Stimulated activated naive CD4-positive, alpha-beta T cell (primary cell): ENCODE results near the gene ZFR2.

Experiments
- DNase-seq, 6 experiments: peaks; one replicate each; lab custom pipeline; 2025; lab: John Stamatoyannopoulos, UW

ZFR2 gene

DNA sequence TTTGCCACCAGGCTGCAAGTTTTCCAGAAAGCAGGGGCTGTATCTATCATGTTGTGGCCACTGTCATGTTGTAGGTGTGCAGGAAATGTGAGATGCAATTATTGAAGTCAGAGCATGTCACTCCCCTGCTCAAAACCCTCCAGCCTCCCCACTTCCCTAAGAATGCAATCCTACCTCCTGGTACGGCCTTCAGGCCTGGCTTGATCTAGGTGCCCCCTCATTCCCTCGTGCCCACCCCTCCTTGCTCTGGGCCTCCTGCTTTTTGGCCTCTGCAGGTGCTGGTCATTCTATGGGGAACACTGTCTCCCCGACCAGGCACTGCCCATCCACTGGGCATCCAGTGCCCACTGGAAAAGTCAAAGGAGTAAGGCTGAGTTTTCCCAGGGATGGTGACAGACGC, 54.2 kb downstream of the ZFR2 start:
- DNase-seq = no peak

- no peak for DNase-seq
Observed at GRCh38 chr19:3813473-3814392, 55.1 kb downstream of the ZFR2 start.

DNA sequence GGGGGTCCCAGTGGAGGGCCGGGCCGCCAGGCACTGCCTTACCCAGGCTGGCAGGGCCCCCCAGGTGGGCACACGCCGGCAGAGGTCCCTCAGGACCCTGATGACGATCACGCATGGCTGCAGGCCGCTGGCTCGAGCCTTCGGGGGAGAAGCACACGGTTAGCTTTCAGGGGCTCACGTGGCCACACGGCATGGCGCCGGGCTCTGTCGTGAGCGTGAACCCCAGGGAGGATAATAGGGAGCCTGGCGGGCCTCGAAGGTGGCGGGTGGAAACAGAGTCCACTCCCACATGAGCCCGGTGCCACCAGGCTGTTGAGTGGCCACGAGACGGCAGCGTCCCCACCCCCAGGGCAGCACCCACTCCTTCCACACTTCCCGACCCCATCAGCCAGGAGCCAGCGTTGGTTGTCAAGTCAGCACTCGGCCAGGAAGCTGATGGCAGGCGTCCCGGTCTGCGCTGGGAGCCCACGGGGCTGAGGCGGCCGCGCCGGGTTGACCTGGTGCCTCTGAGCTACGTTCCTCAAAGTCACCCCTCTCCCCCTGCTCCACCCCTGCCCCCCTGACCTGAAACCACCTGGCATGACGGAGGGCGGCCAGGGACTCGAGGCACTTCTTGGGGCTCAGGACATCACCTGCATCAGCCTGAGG, 58.0 kb downstream of the ZFR2 start:
- DNase-seq = no peak

GRCh38 chr19:3809881-3810707, 58.7 kb downstream of the ZFR2 start:
- no peak for DNase-seq

DNA sequence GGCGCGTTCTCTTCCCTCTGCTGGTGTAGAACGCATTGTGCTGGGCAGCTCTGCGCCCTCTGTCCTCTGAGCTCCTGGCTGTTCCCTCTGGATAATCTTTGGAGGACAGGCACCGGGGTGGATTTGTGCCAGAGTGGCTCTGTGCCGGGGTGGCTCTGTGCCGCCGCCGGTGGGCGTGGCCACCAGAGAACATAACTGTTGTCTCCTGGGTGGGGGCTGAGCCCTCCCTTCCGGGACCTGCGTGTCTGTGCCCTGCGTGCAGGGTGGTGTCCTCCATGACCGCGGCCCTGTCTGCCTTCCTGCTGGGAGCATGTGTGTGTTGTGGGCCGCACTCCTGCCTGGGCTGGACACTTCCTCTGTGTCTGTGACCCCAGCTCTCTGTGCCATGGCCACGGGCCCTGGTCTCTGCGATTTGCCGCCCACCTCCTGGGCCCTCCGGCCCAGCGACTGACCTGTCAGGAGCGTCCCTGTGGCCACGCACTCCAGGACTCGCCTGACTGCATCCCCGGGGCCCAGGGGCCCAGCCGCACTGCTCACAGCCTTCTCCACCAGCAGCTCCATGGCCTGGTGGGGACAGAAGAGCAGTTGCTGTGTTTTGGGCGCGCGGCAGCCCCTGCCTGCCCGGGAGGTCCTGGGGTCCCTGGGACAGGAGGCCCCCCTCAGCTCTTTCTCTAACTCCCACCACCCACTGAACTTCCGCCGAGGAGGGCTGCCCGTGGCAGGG, 60.3 kb downstream of the ZFR2 start:
- DNase-seq = no peak

GRCh38 chr19:3807574-3808354, 61.1 kb downstream of the ZFR2 start:
- DNase-seq = no peak

GRCh38 chr19:3807131-3807480, 61.7 kb downstream of the ZFR2 start:
- DNase-seq = no peak

DNA sequence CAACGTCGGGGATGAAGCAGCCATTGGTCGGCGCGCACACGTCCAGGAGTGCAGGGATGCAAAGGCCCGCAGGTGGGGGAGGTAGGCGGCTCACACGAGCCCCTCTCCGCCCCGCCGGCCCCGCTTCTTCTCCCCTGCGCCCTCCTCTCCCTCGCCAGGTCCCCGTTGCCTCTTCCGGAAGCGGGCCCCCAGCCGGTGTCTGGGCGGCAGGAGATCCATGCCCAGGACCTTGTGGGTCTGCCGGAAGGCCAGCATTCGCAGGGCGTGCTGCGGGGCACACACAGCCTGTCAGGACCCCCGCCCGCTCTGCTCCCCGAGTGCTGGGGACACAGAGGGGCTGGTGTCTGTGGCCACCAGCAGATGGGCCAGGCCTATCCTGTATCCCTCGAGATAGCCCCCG, 63.0 kb downstream of the ZFR2 start:
- no peak for DNase-seq

GRCh38 chr19:3804429-3804828, 64.4 kb downstream of the ZFR2 start:
- DNase-seq = no peak

GRCh38 chr19:3803986-3804385, 64.9 kb downstream of the ZFR2 start:
- DNase-seq = no peak

DNA sequence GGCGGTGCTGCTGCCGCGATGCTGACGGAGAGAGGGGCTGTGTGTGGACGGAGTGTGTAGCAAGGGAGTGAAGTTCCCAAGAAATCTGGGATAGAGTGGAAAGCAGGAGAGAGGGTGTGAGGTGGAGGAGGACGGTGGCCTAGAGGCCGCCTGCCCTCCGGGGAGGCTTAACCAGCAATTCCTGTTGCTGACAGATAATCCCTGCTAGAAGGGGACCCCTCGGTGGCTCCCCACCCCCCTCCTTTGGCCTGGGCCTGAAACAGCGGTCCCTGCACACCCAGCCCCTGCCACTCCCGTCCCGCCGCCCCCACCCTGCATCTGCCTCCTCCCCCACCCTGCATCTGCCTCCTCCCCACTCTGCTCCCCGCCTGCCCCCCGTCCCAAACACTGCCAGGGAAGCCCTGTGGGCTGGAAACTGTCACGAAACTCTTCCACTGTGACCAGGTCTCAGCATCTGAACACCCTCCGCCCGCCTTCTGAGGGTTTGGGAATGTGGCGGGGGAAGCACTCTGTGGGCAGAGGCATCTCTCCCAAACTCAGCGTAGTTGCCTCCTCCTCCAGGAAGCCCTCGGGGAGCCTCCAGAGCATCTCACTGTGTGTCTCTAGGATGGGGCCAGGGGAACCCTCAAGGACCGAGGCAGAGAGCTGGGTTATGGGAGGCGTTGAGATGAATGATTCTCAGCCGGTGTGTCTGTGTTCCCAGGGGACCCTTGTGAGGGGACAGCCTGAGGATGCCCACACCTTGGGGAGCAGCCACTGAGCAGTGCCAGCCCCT, 65.5 kb downstream of the ZFR2 start:
- DNase-seq = no peak

DNA sequence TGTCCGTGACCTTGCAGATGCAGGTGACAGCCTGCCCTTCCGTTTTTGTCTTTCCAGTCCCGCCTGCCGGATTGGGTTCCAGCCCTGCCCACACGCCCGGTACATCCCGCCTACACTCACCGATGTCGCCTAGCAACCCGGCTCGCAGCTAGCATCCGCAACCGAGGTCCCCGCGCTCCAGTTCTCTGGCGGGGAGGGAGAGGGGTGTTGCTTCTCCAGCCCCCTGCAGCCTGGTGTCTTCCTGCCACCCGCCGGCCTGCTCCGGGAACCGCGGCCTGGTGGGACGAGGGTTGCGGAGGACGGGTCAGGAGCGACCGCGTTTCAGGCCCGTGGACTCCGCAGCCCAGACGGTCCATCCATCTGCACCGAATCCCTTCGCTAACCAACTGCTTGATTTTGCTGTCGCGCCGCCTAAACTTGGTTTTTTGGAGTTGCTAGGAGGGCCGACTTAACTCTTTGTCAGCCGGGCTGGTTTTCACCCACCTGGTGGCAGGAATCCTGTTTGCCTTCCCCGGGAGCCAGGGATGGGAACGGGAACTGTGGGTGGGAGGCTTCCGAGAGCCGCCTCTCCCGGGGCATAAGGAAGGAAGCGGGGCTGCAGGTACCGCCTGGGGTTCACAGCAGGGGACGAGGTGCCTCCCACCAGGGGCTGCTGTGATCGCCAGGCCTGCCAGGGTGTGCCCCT, 67.3 kb downstream of the ZFR2 start:
- peak; percentile 23 to 62 (median 32) for DNase-seq

DNA sequence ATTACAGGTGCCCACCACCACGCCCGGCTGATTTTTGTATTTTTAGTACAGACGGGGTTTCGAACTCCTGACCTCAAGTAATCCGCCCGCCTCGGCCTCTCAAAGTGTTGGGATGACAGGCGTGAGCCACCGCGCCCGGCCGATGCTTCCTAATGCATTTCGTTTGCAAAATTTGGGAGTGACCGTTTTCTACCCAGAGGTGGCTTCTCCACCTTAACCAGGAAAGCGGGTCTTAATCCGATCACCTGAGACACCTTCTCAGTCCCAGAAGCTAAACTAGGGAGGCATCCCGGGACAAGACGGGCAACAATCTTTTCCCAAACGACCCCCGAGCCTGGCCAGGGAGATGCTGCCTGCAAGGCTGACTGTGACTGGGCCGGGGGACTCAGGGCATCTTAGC, 67.8 kb downstream of the ZFR2 start:
- DNase-seq = no peak

- peak in 3 of 6 experiments; percentile 30 to 52 (median 49) for DNase-seq
Observed at GRCh38 chr19:3798137-3798536, 70.7 kb downstream of the ZFR2 start.

- no peak for DNase-seq
Observed at GRCh38 chr19:3796358-3796757, 72.5 kb downstream of the ZFR2 start.

DNA sequence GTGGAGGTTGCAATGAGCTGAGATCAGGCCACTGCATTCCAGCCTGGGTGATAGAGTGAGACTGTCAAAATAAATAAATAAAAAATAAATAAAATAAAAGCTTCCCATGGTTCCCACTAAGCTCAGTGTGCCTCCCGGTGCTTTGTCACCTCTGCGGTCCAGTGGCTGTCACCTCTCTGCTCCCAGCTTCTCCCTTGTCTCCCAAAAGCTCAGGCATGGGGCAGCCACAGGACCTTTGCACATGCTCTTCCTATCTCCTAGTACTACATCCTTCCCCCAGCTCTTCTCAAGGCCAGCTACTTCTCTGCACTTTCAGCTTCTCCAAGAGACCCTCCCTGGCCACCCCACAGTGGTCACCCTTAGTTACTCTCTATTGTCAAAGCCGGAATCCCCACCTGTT, 75.0 kb downstream of the ZFR2 start:
- no peak for DNase-seq

- no peak for DNase-seq
Observed at GRCh38 chr19:3792114-3792513, 76.7 kb downstream of the ZFR2 start.

DNA sequence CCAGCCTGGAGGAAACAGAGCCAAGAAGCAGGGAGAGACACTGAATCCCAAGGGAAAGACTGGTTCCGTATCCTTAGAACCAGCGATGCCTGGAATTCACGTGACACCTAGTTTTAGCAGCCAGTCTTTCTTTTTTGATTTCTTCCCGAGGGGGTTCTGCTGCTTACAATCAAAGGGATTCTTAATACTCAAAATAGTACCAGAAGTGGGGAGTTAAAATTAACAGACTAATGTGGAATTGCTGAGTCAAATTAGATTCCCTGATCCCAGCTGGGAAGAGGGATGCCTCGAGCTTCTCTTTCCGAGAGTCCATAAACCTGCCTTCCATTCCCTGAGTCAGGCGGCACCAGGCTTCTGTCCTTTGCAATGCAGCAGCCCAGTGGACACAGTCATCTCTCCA, 77.9 kb downstream of the ZFR2 start:
- no peak for DNase-seq

GRCh38 chr19:3790209-3790734, 78.6 kb downstream of the ZFR2 start:
- no peak for DNase-seq
